Left renal pelvis (tissue), 4 donors: ENCODE results near the gene HSFX2. TPM values are rescaled to one million over a fixed set of nuclear protein-coding genes. Genes with fewer than 3 reads are reported as not detected.
"Not testable (repeated sequence)": the region's sequence is repeated elsewhere in the genome, so short reads cannot be mapped to it uniquely, and the experiment has no call there.

Experiments used
- DNase-seq, 4 donors: peaks; one replicate each; pipeline ENCODE4 v3.0.0-alpha.2; 2013; ENCODE audit warnings: low read depth in 4 of 4, low spot score in 3 of 4
- polyA plus RNA-seq, 4 donors: library from polyadenylated mRNA; unstranded; fragments of 120-200 nt; gene quantifications; one replicate each; pipeline ENCODE4 v1.2.1, GENCODE V29; 2013; ENCODE audit not compliant: insufficient read length in 4 of 4

The HSFX2 gene
- polyA plus RNA-seq, 4 donors: 0.46 to 0.78 TPM; not detected in 2

- not testable (repeated sequence) for DNase-seq
Observed at GRCh38 chrX:149595943-149596342, 829 bp upstream of the HSFX2 start.

- DNase-seq: not testable (repeated sequence)
Observed at GRCh38 chrX:149590993-149591392, 4.1 kb downstream of the HSFX2 start.

DNA sequence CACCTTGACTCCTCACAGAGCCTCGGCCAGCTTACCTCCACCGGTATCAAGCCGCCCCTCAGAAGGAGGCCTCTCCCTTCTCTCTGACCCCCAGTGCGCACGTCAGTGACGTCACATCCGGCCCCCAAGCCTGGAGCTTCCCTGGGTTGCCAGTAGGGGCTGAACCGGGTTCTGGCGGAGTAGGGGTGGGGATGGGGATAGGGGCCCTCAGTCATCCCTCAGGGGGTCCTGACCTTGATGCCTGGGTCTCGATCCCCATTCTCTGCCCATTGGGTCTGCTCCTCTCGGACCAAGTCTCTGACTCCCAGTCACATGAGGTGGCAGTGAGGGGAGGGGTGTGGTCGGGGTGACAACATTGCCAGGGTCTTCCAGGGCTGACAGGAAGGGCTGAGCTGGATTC, 7.8 kb downstream of the HSFX2 start, which contains the start of gene MAGEA9B:
Gene MAGEA9B, minus strand, starts transcription at position 101 of the 400 bp plus-strand sequence. CDS start 4,280 bp downstream, outside the sequence.
- not testable (repeated sequence) for DNase-seq

DNA sequence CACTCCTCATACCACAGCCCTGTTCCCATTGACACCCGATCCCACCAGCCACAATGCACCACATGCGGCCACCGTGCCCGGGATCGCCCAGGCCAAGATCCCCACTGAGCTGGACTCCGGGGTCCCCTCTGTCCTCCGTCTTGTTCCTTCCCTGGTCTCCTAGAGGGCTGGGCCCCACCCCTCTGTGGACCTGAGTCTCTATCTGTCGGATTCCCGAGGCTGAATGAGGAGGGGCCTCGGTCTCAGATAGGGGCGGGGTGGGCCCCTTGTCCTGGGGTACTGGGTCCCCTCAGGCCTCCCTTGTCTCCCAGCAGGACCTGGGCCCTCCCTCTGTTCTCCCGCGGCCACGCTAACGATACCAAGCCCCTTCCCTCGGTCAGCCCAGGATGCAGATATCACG, 9.5 kb downstream of the HSFX2 start:
- DNase-seq: not testable (repeated sequence)

DNA sequence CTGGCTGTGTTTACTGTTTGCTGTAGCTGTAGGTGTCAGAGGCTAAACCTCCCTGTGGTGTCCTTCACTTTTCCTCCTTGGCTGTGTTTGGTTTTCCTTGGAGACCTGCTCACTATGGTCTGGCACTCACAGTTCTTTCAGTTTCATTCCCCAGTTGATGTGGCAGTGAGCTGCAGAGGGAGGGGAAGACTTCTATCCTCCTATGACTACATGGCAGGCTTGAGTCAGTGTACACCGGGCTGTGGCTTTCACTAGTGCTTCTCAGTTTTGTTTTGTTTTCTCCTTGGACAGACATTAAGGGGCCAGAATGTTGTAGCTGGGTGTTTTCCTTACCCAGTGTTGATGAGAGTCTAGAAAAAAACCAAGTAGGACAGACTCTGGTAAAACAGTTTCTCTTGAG, 21.7 kb downstream of the HSFX2 start:
- DNase-seq: not testable (repeated sequence)

DNA sequence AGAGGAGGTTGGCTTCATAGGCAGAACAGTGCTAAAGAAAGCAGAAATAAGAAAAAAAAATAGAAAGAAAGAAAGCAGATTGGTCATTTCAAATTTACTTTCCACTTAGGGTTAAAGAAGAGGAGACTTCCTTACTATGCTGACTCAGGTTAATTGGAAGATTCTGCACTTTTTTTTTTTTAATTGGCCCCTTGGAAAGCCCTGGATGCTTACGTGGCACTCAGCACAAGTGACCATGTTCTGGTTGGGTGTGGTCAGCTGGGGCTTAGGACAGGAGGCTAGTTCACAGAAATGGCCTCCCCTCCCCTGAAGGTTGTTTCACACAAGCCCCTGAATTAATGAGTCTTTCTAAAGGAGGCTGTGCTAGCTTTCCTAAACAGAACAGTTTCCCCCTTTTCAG, 22.4 kb downstream of the HSFX2 start:
- no peak for DNase-seq

GRCh38 chrX:149571770-149572169, 23.3 kb downstream of the HSFX2 start:
- DNase-seq: no peak

DNA sequence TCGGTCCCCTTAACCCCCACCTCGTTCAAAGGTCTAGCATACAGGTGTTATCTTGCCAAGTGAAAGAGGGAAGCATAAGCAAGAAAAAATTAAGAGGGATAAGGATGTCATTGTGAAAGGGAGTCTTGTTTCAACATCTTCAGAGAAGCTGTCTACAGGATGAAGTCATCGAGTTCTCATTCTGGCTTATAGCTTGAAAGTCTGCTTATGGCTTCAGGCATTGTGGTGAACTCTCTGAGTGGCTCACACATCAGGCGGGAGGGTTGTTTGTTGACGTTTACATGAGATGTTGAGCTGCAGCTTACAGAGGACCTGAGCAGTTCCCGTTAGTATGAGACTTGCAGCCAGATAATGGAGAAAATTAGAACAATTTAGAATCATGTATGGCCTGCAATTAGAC, 24.4 kb downstream of the HSFX2 start:
- DNase-seq: no peak

GRCh38 chrX:149569770-149570169, 25.3 kb downstream of the HSFX2 start:
- no peak for DNase-seq

- no peak for DNase-seq
Observed at GRCh38 chrX:149568701-149569296, 26.3 kb downstream of the HSFX2 start.

GRCh38 chrX:149567621-149568417, 27.3 kb downstream of the HSFX2 start:
- no peak for DNase-seq

DNA sequence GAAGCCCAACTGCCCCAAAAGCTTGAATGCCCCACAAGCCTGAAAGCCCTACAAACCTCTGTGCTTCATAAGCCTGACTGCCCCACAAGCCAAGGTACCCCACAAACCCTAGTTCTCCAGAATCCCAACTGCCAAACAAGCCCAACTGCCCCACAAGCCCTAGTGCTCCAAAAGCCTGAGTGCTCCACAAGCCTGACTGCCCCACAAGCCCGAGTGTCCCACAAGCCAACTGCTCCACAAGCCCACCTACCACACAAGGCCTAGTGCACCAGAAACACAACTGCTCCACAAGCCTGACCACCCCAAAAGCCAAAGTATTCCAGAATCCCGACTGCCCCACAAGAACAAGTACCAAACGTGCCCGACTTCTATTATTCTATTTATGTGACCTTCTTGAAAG, 31.8 kb downstream of the HSFX2 start:
- DNase-seq: no peak

GRCh38 chrX:149555251-149555650, 39.9 kb downstream of the HSFX2 start:
- not testable (repeated sequence) for DNase-seq

DNA sequence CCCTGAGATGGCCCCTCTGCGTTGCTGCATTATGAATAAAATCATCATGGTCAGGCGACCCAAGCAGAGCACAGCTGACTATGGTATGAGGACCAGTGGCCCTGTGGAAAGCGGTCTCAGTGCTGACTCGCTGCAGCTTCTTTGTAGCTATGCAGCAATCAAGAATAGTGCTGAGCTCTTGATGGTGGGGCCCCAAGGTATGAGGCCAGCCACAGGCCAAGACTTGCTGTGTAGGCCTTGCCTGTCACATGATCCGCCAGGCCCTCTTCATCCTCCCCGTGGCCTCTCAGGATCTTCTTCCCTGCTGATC, 43.2 kb downstream of the HSFX2 start:
- DNase-seq: not testable (repeated sequence)

DNA sequence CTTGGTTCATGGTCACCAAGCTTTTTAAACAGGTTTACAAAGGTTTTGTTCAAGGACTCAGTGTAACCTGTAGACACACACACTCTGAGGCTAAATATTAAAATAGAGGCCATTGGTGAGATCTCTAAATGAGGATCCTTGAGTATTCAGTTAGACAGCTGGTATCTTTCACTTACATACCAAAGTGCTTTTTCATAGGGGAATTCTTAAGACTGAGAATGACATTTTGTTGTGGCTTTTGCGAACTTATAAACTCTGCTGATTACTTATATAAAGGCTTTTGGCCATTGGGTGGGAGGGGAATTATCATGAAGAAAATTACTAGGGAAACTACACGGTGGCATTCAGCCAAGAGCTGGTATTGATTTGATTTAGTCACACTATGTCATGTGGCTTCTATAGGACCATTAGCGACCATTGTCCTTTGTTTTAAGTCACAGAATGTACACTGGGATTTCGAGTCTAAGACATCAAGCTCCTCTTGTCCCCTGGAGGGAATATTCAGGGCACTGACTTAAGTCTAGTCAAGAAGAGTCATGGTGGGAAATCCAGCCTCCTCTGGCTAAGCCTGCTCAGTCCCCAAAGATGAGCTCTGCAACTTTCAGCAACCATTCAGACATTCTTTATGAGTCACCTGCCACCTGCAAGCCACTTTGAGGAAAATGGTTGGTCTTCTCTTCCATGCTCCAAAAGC, 43.7 kb downstream of the HSFX2 start:
- DNase-seq: not testable (repeated sequence)

DNA sequence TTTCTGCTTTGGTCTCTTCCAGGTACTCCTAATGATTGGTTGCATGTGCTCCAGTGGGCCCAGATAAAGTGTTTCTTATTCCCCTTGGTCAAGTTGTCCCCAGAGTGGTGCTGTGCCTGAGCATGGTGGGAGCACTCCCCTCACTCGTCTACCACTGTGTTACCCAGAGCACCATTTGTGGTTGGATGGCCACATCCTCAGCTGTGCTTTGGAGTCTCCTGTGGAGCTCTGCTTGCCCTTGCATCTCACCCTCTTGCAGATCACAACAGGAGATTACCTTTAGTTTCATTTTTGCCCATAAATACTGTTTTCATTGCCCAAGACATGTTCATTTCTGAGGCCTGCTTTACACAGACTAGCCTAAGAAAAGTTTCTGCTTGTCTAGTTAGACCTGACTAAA, 44.7 kb downstream of the HSFX2 start:
- DNase-seq: not testable (repeated sequence)

DNA sequence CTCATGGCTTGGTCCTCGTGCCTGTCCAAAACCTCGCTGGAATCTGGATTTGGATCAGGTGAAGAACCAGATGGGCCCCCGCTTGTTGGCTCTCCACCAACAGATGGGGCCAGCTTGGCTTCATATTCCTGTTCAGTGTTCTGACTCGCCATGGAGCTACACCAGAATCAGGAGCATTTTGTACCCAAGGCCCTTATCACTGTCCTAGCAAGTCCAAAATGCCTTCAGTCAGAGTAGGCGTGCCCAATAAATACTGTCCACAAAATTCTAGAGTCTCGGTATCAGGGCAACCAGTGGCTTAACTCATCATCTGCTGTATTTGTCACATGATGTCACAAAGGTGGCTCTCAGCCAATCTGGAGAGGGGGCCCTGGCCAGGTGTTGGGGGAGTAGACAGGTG, 45.4 kb downstream of the HSFX2 start, which contains the start of gene HSFX3:
Gene HSFX3, minus strand, starts transcription at position 224 of the 400 bp plus-strand sequence. Its CDS starts 72 bp downstream, at position 152.
- DNase-seq: not testable (repeated sequence)

- not testable (repeated sequence) for DNase-seq
Observed at GRCh38 chrX:149547782-149548181, 47.3 kb downstream of the HSFX2 start.

DNA sequence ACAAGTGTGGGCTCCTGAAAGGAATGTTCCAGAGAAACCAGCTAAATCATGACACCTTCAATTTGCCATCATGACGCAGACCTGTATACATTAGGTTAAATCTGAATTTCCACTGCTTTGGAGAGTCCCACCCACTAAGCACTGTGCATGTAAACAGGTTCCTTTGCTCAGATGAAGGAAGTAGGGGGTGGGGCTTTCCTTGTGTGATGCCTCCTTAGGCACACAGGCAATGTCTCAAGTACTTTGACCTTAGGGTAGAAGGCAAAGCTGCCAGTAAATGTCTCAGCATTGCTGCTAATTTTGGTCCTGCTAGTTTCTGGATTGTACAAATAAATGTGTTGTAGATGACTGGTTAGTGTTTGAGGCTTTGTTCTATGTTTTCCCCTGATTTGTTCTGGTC, 48.2 kb downstream of the HSFX2 start:
- DNase-seq: not testable (repeated sequence)

DNA sequence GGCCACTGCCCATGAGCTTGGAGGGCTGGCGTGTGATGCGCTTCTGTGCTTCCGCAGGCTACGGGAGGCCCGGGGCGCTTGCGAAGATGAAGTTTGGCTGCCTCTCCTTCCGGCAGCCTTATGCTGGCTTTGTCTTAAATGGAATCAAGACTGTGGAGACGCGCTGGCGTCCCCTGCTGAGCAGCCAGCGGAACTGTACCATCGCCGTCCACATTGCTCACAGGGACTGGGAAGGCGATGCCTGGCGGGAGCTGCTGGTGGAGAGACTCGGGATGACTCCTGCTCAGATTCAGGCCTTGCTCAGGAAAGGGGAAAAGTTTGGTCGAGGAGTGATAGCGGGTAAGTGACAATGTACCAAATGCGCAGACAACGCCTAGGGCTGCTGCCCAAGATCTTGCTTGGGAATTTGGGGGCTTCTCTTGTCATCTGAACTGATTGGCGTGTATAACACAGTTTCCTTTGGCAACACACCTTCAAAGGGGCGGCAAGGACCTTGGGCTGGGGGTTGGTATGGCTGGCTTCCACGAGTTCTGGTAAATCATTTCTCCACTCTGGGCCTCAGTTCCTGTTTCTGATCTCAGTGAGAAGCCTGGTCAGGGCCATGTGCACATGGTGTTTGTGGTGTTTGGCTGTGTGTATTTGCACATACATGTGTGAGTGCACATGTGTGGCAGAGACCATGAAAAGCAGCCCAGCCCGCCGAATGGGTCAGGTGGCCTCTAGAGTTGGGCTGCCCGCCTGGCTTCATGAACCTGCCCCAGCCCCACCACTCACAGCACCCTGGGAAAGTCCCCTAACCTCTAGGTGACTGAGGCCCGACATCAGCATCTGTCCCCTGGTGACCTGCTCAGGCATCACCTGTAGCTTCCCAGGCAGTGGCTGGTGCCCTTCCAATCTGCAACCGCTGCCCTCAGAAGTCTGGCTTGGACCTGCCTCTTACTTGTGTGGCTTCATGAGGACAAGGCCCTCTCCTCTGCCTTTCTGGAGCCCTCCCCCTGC, 49.3 kb downstream of the HSFX2 start:
- DNase-seq: not testable (repeated sequence)
